HG03175 (cell line): ENCODE measurements around the gene PTPRN2.
"Not testable (repeated sequence)": the region's sequence is repeated elsewhere in the genome, so short reads cannot be mapped to it uniquely, and the experiment has no call there.

Experiments used
- ATAC-seq: cut with Tn5 transposase; IDR thresholded peaks from one replicate; pipeline ENCODE4 v1.9.1; 2021; ENCODE audit warnings: mild to moderate bottlenecking, moderate library complexity; ENCODE audit not compliant: unreplicated experiment

Gene PTPRN2

DNA sequence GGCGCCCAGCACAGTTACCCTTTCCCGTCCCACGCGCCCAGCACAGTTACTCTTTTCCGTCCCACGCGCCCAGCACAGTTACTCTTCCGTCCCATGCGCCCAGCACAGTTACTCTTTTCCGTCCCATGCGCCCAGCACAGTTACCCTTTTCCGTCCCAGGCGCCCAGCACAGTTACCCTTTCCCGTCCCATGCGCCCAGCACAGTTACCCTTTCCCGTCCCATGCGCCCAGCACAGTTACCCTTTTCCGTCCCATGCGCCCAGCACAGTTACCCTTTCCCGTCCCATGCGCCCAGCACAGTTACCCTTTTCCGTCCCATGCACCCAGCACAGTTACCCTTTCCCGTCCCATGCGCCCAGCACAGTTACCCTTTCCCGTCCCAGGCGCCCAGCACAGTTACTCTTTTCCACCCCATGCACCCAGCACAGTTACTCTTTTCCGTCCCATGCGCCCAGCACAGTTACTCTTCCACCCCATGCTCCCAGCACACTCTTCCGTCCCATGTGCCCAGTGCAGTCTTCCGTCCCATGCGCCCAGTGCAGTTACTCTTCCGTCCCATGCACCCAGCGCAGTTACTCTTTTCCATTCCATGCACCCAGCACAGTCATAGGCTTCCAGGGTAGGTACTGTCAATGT lies 853.7 kb downstream of the PTPRN2 start:
- ATAC-seq: not testable (repeated sequence)

DNA sequence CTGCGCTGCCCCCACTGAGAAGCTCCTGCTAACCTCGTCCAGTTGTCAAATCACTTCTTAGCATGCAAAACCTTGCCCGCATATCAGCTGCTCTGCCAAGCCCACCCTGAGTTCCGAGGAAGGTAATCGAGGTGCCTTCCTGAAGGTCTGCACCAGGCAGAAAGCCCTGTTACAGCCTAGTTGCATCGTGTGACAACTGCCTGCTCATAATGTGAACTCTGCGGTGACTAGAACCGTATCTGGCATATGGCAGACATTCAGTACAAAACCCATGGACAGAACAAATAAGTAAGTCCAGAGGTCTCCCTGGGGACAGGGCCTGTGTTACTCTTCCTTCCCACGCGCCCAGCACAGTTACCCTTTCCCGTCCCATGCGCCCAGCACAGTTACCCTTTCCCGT lies 856.5 kb downstream of the PTPRN2 start:
- ATAC-seq: no peak

DNA sequence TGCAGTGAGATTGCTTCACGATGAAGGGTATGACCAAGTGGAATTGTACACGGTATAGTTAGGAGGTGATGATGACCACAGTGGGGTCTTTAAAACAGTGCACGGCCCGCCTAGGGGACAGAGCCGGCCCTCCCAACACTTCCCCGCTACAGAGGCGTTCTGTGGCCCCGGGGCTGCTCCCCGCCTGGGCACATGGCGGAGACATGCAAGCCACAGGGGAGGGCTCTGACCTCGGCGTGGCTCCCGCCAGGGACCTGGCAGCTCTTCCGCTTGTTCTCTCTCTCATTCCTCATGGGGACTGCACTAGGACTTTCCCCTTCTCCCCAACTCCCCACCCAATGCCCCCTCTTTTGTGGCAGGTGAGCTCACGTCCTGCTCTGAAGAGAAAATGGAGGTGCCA lies 857.0 kb downstream of the PTPRN2 start:
- ATAC-seq: no peak

DNA sequence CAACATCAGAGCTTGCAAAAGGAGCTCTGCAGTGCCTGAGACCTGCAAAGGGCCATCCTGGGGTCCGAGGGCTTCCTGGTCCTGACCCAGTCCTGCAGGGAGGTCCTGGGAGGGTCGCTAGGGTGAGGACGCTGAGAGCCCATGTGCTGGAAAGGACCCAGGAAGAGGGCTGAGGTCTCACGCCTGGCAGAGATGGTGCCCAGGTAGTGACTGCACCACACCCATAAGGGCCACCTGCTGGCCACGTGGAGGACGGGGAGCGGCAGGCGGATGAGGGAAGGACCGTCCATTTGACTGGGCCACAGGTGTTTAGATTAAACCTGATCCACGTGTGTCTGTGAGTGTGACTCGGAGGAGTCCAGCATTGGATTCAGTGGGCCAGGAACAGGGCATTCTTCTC lies 858.1 kb downstream of the PTPRN2 start:
- ATAC-seq: no peak

DNA sequence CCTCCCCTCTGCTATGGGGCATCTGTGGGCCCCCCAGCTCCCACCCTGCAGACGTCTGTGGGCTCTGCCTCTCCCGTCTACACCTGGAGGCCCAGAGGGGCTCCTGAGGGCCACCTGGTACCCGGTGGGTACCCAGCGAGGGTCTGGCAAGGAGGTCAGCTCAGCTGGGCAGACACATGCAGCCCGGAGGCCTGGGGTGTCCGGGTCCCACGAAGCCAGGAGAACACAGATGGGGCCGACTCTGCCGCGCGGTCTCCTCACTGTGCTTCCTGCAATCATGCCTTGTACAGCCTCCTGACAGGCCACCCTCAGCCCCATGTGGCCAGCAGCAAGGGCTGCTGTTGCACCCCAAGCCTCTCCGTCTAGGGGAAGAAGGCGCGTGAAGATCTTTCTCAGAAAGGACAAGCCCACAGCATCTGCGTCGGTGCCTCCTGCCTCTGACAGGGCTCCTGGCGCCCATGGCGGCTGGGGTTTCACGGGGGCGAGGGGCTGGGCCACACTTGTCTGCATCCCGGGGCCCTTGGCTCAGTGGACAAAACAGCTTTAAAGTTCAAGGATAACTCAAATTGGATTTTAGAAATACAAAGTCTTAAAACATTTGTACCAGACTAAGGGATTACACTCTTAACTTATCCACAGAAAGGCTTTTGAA lies 859.5 kb downstream of the PTPRN2 start:
- no peak for ATAC-seq

DNA sequence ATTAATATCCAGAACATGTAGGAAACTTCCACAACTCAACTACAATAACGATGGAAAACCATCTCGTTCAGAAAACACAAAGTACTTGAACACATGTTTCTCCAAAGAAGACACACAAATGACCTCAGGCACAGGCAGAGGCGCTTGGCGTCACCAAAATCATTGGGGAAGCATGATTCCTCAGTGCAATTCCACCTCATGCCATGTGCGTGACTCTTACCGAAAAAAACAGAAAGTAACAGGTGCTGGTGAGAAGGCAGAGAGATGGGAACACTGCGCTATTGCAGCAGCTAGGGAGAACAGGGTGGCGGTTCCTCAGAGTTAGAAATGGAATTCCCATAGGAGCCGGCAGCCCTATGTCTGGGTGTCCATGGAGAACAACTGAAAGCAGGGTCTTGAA lies 860.9 kb downstream of the PTPRN2 start:
- no peak for ATAC-seq

DNA sequence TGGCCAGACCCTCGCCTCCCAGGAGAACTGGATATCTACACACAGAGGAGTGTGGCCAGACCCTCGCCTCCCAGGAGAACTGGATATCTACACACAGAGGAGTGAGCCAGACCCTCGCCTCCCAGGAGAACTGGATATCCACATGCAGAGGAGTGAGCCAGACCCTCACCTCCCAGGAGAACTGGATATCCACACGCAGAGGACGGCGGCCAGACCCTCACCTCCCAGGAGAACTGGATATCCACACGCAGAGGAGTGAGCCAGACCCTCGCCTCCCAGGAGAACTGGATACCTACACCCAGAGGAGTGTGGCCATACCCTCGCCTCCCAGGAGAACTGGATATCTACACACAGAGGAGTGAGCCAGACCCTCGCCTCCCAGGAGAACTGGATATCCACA lies 862.3 kb downstream of the PTPRN2 start:
- not testable (repeated sequence) for ATAC-seq

DNA sequence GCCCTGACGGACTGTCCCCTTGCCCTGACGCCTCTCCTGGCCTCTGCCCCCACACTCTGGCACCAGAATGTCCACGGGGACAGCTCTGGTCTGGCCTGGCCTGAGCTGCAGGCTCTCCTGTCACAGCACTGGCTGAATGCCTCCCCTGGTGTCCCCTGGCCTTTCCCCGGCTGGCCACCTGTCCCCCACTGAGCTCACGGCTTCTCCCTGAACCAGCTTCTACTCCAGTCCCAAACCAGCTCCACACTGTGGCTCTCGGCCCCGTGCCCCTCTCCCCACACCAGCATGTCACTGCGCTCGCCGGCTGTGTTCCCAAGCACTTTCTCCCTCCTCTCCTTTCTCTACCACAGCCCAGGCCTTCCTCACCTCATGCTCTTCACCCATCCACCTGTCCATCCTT lies 864.4 kb downstream of the PTPRN2 start:
- no peak for ATAC-seq

DNA sequence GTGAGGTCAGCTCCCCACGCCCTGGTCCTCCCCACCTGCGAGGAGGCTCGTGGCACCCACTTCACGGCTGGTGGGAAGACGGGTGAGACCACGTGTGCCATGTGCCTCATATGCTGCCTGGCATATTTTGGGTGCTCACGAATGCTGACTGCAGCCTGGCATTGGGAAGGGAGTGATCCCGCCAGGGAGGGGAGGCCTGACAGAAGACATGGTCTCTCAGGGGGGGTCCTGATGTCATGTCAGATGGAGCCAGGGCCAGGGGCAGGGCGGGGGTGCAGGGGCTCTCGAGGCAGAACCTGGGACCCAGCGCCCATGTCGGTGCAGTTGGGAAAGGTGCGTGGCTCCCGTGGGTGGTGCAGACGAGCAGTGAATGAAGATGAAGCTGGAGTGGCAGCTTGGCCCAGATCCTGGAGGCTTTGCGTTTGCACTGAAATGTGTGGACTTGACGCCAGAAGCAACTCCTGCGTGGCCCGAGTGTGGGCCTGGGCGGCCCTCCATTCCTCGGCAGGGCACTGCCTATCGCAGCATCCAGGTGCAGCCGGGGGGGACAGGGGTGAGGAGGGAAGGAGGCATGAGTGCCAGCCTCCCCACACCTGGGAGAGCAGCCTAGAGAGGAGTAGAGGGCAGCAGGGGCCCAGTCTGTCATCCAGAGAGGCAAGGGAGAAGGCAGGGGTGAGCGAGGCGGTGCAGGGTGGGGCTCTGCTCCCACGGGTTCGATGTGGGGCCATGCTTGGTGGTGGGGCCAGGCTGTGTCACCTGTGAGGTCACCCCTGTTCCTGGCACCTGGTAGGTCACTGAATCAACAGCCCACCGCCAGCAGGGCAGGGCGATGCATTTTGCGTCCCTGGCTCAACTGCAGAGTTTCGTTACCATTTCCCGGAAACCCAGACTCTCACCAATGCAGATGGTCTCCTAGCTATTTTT lies 865.2 kb downstream of the PTPRN2 start:
- no peak for ATAC-seq

DNA sequence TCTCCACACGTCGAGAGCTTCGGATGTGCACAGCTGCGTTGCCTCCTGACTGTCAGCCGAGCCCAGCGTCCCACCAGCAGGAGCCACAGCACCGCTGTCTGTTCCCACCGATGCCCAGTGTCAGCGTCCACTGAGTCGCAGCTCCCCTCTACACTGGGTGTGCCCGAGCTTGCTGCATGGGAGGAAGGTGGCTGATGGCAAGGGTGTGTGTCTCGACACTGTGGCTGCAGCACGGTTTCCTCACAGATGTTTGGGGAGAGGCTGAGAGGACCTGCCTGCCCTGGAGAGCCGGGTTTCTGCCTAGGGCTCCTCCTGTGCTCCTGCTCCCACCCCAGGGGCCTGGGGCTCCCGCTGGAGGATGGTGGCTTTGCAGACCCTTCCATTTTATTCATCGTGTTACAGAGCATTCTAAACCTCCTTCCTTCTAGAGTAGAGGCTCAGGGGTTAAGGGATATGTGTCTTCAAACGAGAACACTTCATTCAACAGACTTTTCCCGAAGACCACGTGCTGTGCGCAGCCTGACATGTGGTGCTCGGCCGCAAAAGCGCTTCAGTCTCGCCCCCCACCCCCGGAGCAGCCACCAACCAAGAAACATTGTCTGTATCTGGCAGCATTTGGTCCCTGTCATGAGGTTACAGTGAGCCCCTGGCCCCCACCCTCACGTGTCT lies 866.0 kb downstream of the PTPRN2 start:
- ATAC-seq: no peak

DNA sequence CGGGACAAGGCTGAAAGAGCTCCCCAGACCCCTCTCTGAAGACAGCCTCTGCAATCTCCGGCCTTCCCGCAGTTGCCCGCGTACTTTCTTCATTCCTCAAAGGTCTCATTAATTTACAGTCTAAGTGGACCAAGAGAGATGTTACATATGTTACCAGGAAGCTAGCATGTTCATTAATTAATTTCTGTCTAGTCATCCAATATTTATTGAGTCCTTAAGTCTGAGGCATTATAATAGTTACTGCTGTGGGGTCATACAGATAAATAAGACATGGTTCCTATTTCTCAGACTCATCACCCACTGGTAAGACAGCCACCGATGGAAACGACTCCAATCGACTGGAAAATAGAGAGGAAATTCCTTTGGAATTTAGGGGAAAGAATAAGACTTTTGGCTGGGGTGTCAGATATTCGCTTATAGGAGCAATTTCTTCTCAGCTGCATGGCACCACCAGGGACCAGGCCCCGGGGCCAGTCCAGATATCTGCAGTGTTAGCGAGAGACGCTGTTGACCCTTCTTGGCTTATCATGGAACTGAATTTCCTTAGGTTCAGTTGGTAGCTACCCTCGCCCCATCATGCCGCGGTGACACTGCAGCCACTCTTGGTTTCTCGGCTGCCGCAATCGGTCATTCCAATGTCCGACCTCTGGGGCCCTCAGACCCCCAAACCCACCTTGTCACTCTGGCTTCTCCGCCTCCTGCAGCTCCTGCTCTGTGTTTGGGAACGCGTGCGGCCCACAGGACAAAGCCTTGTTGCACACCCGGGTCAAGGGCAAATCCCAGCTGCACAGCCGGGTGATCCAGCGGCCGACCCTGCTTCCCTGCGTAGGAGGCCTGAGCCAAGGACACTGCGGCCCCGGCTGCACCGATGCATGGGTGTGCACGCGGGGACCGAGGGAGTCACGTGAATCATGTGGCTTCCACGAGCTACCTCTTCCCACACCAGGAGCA lies 867.6 kb downstream of the PTPRN2 start:
- no peak for ATAC-seq

DNA sequence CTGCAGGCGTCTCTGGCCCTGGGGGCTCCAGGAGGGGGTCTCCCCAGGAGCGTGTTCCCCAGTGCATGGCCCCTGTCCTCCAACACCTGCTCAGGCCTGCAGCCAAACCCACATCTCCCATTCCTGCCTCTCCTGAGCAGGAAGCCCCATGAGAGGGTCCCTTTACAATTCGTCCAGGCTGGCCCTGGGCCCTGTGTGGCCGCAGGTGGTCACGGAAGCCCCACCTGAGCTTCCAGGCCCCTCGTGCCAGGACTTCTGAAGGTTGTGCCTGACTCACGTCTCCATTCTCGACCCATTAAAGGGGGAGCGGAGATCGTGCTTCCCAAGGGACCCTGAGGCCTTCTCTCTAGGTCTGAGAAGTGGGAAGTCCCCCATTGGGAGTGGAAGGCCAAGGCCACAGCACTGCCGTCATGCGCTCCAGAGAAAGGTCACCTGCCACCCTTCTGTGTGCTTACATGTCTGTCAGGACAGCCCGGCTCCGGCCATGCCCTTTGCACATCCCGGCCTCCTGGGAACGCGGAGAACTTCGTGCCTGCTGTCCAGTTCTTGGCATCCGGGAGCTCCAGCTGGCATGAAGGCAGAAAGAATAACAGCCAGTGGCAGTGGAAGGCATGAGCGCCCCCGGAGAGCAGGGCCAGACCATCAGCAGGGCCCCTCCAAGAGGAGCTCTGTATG lies 868.5 kb downstream of the PTPRN2 start:
- no peak for ATAC-seq

DNA sequence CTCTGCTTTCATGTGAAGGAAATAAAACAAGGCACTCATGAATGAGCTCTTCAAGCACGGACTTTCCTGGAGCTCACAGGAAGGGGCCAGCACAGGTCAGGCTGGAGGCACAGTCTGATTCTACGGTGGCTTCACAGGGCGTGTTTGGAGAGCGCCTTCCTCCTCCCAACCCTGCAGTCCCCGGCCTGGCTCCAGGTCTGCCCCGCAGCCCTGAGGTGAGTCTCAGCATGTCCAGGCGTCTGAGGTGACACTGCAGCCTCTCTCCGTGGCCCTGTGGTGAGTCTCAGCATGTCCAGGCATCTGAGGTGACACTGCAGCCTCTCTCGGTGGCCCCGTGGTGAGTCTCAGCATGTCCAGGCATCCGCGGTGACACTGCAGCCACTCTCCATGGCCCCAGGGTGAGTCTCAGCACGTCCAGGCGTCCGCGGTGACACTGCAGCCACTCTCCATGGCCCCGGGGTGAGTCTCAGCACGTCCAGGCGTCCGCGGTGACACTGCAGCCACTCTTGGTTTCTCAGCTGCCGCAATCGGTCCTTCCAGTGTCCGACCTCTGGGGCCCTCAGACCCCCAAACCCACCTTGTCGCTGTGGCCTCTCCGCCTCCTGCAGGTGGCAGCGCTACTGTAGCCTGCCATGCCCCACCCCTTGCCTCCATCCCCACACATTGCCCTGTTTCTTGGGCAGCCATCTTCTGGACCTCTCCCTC lies 869.2 kb downstream of the PTPRN2 start:
- no peak for ATAC-seq

DNA sequence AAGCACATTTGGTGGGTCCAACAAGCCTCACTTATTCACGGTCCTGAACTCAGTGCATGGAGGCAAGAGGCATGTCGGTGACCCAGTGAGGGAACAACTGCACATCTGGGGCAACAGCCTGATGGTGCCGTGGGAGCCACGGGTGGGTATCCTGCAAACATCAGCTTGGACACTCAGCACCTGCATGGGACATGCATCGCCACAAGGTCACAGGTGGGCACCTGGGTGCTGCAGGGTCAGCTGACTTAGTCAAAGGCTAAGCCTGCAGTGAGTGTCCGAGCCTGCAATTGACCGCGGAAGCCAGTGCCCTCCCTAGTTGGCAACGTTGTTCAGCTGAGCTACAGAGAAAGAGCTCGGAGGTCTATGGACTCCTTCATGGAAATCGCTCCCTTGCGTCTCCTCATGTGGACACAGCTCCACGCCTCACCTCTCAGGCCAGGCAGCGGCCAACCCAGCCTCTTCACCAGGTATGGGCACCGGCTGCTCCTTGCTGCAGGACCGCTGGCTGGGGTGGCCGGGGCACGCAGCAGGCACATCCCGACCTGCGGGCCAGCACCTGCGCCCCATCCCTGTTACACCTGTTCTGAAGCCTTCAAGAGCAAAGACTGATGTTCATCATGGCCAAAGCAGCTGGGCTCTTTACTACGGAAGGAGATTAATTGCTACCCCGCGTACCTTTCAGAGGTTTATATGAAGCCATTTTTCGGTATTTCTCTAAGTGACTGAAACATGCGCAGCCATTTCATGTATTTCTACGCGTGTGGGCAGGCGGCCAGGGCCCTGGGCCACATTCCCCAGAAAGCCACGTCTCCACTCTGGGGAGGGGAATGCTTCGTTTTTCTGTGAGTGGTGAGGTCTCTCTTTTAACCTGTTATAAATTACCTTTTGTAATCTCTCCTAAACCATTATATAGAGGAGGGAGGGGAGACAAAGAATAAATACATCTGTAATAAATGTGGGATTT lies 870.1 kb downstream of the PTPRN2 start:
- ATAC-seq: no peak

DNA sequence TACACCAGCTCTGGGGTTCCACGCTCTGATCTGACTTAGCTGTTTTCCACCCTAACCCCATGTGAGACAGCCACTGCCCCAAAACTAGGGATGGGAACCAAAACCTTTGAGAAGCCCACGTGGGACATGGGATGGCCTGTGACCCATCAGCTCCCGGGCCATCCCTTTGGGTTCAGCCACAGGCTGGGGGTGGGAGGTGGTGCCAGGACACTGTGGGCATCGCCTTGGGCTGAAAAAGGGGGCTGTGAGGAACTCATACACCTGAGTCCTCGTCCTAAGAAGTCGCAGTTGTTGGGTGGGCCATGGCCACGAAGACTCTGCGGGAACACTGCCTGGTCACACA lies 871.7 kb downstream of the PTPRN2 start:
- ATAC-seq: no peak

DNA sequence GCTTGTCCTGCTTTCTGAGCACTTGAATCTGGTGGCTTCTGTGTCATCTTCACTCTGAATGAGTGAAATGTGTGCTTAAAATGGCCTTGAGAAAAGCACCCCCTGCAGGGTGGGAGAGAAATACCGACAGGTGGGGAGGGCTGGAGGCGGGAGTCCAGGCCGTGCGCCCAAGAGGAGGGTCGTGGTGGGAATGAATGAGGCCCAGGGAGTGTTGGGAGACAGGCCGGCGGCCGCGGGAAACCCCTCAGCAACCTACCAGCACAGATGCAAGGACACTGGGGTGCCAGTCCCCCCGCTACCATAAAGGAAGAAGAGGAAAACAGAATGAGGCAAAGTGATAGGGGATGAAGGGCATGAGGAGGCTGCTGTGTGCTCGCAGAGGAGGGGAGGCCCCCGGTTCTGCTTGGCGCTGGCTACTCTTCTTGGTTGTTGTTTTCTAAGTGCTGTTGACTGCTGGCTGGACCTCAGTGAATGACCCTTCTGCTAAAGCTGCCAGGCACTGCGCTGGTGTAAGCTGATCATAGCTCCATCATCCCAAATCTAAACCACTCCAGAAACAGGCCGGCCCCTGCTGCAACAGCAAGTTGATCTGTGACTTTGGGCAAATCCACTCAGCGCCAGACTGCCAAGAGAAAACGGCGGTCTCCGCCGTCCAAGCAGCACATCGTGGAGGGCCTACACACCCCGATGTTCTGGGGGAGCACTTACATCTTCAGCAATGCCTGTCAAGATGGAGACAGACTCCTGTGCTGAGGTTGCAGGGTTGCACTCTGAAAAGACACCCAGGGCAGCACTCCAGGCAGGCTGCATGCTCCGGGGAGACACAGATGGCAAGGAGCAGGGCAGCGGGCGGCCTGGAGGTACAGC lies 872.3 kb downstream of the PTPRN2 start:
- no peak for ATAC-seq
